ENCODE data around the gene ACTRT2. TPM values are rescaled to one million over a fixed set of nuclear protein-coding genes. Genes with fewer than 3 reads are reported as not detected.

Gene ACTRT2
- total RNA-seq, 1 donor from 2014 or later: not detected

GRCh38 chr1:2973601-2974593 is 47.4 kb upstream of the ACTRT2 start:
- no peaks in the 10 kb centered on the region for H3K9me3 Mint-ChIP-seq (ENCODE audit: unreplicated experiment)
- no peaks in the 10 kb centered on the region for H3K4me1 Mint-ChIP-seq (ENCODE audit: unreplicated experiment)
- H3K4me3 Mint-ChIP-seq (ENCODE audit: unreplicated experiment): no peak overlapping the region
- H3K36me3 Mint-ChIP-seq (ENCODE audit: unreplicated experiment): no peaks in the 10 kb centered on the region
- peak; percentile 79 for DNase-seq (ENCODE audit: extremely low spot score, unreplicated experiment)
- TF ChIP-seq, protein P1, sequence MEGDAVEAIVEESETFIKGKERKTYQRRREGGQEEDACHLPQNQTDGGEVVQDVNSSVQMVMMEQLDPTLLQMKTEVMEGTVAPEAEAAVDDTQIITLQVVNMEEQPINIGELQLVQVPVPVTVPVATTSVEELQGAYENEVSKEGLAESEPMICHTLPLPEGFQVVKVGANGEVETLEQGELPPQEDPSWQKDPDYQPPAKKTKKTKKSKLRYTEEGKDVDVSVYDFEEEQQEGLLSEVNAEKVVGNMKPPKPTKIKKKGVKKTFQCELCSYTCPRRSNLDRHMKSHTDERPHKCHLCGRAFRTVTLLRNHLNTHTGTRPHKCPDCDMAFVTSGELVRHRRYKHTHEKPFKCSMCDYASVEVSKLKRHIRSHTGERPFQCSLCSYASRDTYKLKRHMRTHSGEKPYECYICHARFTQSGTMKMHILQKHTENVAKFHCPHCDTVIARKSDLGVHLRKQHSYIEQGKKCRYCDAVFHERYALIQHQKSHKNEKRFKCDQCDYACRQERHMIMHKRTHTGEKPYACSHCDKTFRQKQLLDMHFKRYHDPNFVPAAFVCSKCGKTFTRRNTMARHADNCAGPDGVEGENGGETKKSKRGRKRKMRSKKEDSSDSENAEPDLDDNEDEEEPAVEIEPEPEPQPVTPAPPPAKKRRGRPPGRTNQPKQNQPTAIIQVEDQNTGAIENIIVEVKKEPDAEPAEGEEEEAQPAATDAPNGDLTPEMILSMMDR (IDR thresholded peaks at IDR 0.05): no peak
- H3K27me3 Mint-ChIP-seq (ENCODE audit: unreplicated experiment): no peaks in the 10 kb centered on the region
- no peak overlapping the region for H3K27ac Mint-ChIP-seq (ENCODE audit: unreplicated experiment)

GRCh38 chr1:2974701-2975301 is 46.5 kb upstream of the ACTRT2 start:
- Mint-ChIP-seq H3K27me3 (ENCODE audit: unreplicated experiment) (no peaks in the 10 kb centered on the region), H3K36me3 (ENCODE audit: unreplicated experiment) (no peaks in the 10 kb centered on the region), H3K4me1 (ENCODE audit: unreplicated experiment) (no peaks in the 10 kb centered on the region), H3K9me3 (ENCODE audit: unreplicated experiment) (no peaks in the 10 kb centered on the region), H3K27ac (ENCODE audit: unreplicated experiment) (no peak overlapping the region), H3K4me3 (ENCODE audit: unreplicated experiment) (no peak overlapping the region)
- peak; percentile 82 for DNase-seq (ENCODE audit: extremely low spot score, unreplicated experiment)
- TF ChIP-seq, protein P1 (IDR thresholded peaks at IDR 0.05): no peak

DNA sequence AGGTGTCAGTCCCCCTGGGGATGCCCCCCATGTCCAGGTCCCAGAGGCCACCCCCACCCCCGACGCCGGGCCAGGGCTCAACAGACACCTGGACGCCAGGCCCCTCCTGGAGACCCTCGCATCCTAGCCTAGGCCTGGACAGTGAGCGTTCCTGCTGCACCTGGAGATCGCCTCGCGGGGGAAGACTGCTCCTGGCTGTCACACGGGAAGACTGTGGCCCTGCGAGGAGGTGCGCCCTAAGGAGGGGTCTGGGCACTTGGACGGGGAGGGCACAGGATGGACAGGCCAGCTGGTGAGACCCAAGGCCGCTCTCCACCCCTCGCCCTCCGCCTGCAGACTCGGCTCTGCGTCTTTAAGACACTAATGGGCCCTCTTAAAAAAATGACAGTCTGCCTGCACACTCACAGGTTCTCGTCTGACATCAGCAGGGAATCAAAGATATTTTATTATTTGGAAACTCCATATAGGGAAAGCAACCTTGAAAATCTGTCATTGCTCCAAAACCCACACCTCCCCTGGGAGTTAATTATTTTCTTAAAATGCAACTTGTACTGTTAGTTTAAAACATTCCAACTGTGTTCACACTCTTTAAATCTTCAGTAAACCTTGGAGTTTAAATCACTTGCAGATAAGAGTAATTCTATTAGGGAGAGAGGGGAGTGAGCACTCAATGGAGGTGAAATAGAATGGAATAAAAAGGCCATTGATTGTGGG is 45.6 kb upstream of the ACTRT2 start:
- peak; percentile 83 for DNase-seq (ENCODE audit: extremely low spot score, unreplicated experiment)
- Mint-ChIP-seq H3K9me3 (ENCODE audit: unreplicated experiment) (no peaks in the 10 kb centered on the region), H3K4me1 (ENCODE audit: unreplicated experiment) (no peaks in the 10 kb centered on the region), H3K36me3 (ENCODE audit: unreplicated experiment) (no peaks in the 10 kb centered on the region), H3K27me3 (ENCODE audit: unreplicated experiment) (no peaks in the 10 kb centered on the region), H3K27ac (ENCODE audit: unreplicated experiment) (no peak overlapping the region), H3K4me3 (ENCODE audit: unreplicated experiment) (no peak overlapping the region)
- TF ChIP-seq, protein P1 (IDR thresholded peaks at IDR 0.05): no peak

GRCh38 chr1:2976180-2976562 is 45.1 kb upstream of the ACTRT2 start:
- no peak overlapping the region for H3K27ac Mint-ChIP-seq (ENCODE audit: unreplicated experiment)
- no peaks in the 10 kb centered on the region for H3K36me3 Mint-ChIP-seq (ENCODE audit: unreplicated experiment)
- no peaks in the 10 kb centered on the region for H3K27me3 Mint-ChIP-seq (ENCODE audit: unreplicated experiment)
- TF ChIP-seq, protein P1 (IDR thresholded peaks at IDR 0.05): no peak
- H3K4me1 Mint-ChIP-seq (ENCODE audit: unreplicated experiment): no peaks in the 10 kb centered on the region
- no peaks in the 10 kb centered on the region for H3K9me3 Mint-ChIP-seq (ENCODE audit: unreplicated experiment)
- no peak overlapping the region for H3K4me3 Mint-ChIP-seq (ENCODE audit: unreplicated experiment)
- peak; percentile 76 for DNase-seq (ENCODE audit: extremely low spot score, unreplicated experiment)
